ENCODE results near the gene HADHA.
"Not testable (repeated sequence)": the region's sequence is repeated elsewhere in the genome, so short reads cannot be mapped to it uniquely, and the experiment has no call there.

HADHA gene

DNA sequence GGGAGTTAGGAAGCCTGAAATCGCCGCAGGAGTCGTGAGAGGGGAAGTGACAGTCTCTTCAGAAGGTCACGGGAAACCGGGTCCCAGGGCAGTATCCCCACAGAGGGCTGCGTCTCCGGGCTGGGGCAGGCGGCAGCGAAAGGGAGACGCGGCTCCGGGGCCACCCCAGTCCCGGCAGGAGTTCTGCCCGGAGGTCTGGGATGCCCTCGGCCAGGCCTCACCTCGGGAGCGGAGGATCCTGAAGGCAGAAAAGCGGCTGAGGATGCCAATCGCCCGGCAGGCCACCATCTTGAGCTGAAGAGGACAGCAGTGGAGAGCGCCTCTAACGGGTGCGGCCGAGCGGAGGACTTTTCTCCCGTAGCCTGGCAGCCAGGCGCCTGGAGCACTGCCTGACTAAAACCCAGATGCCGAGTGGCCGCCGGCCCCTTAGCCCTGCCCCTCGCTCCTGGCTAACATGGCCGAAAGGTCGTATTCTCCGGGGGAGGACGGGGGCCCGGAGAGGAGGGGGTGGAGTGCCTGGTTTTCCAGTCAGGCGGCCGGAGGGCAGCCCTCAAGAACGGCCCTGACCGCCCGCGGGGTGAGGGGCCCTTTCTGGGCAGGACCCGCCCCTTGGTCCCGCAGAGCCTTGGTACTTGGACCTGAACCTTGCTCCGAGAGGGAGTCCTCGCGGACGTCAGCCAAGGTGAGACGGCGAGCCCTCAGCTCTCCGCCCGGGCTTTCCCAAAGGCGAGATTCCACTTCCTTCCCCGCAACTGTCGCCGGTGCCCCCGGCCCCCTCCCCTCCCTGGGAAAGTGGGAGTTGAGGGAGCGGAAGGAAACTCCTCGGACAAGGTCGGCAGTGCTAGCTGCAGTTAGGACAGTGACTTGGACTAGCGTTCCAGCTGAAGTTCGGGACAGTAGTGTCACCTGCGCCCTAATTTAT is at the start of gene HADHA, which contains the start of gene HADHB:
Gene HADHA, minus strand, starts transcription at position 324 of the 922 bp plus-strand sequence. Its CDS starts 36 bp downstream, at position 288.
Gene HADHB, plus strand, starts transcription at position 631 of the 922 bp plus-strand sequence. CDS start 9,316 bp downstream, outside the sequence.
- peak; percentile 90 for DNase-seq (ENCODE audit: low spot score)

DNA sequence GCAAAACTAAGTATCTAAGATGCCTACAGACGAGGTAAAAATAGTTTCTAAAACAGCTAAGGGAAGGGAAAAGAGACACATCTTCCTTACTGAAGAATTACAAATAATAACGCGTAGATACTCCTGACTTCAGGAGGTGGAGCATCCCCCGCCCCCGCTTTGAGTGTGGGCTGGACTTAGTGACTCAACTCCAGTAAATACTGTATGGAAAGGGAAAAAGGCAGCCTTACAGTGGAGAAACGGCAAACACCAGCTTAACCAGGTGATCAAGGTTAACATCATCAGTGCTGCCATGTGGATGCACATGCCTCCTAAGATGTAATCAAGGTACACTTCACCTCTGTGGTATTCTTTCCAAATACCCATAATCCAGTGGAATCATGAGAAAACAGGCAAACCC is 48.2 kb upstream of the HADHA start:
- no peak for DNase-seq (ENCODE audit: low spot score)

DNA sequence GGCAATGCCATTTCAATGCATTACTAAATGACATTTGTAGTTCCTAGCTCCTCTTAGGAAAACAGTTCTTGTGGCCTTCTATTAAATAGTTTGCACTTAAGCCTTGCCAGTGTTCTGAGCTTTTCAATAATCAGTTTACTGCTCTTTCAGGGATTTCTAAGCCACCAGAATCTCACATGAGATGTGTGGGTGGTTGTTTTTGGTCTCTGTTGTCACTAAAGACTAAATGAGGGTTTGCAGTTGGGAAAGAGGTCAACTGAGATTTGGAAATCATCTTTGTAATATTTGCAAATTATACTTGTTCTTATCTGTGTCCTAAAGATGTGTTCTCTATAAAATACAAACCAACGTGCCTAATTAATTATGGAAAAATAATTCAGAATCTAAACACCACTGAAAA is 45.6 kb upstream of the HADHA start:
- no peak for DNase-seq (ENCODE audit: low spot score)

DNA sequence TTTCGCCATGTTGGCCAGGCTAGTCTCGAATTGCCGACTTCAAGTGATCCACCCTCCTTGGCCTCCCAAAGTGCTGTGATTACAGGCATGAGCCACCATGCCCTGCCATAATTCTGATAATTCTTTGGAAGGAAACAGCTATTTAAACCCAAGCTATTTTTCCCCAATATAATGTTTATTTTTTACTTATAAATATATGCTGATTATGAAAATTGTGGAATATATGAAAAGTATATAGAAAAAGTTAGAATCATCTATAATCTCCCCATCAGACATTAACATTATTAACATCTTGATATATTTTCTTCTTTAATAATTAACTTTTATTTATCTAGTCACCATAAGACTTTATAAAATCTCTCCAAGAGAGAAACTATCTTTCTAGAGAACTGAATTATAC is 41.5 kb upstream of the HADHA start:
- DNase-seq (ENCODE audit: low spot score) = no peak

DNA sequence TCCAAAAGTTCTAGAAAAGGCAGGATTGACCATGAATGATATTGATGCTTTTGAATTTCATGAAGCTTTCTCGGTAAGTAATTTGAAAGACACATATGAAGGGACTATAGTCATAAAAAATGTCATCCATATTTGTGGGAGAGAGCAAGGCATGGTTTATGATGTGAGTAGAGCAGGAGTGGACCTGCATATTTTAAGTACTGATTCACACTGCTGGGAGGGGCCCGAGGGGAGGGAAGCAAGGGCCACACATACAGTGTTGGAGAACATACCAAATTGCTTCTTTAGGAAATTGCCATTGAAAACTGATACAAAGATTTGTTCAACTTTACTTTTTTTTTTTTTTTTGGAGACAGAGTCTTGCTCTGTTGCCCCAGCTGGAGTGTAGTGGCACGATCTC is 39.7 kb upstream of the HADHA start:
- no peak for DNase-seq (ENCODE audit: low spot score)

DNA sequence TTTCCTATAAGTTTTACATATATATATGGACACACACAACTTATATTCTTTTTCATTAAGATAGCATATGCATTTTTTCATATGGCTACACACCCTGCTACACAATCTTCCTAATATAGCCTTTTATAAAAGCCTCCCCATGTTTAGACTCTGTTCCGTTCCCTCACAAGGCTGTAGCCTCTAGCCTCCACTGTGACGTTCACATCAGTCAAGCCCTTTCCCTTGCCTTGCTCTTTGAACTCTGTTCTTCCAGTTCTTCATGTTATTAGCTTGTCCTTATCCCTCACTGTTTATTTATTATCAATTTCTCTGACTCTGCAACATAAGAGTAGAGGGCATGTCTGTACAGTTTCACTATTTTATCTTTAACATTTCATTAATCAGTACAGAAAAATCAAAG is 39.2 kb upstream of the HADHA start:
- no peak for DNase-seq (ENCODE audit: low spot score)

DNA sequence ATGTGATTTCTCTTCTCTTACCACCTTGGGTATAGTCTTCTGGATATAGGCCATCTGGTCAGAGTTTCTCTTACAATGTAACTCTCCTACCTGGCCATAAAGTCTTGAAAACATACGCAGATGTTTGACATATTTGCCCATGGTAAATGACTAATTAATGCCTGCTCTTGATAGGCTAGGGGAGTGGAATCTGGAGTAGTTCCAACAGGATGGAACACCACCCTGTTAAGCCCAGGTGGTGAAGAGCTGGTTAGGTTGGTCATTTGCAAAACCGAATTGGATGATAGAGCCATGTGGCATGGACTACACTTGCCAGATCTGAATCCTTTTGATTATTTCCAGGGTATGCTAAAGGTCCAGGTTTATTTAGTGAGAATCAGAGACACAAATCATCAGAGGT is 36.8 kb upstream of the HADHA start:
- DNase-seq (ENCODE audit: low spot score) = no peak

DNA sequence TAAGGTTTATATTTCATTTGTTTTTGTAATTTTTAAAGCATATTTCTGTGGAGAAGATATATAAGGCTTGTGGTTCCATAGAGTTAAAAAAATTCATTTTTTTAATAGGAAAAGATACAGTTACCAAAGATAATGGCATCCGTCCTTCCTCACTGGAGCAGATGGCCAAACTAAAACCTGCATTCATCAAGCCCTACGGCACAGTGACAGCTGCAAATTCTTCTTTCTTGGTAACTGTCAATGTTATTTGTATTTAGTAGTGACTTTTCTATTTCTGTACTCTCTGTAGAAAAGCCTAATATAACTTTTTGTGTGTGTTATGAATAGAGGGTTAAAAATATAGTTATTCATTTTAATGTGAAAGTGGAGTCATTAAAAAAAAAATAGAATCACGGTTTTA is 35.5 kb upstream of the HADHA start:
- no peak for DNase-seq (ENCODE audit: low spot score)

DNA sequence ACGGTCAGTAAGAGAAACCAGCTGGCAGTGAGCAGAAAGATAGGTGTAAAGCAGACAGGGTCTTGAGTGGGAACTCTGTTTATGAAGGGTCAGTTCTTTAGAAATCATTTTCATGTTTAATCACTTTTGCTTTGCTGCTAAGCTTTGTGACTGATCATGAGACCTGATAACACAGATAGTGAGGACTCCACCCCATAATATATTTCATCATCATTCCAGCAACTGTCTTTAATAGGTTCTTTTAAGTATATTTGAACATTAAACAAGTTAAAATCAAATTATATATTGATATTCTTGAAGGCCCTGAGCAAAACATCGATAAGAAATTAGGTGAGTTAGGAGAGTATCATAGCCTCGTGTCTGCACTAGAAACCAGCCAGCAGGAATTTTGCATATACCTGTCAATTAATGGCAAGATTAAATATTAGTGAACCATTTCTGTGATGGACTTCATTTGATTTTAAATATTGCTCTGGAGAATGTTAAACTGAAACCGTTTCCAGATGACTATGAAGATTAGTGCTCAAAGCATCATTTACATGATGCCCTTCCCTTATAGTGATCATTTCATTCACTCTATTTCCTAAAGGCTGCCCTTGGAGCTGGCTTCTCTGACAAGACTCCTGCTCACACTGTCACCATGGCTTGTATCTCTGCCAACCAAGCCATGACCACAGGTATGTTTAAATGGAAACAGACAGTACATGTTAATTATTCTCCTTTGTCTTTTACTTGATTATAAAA is 32.2 kb upstream of the HADHA start:
- no peak for DNase-seq (ENCODE audit: low spot score)

DNA sequence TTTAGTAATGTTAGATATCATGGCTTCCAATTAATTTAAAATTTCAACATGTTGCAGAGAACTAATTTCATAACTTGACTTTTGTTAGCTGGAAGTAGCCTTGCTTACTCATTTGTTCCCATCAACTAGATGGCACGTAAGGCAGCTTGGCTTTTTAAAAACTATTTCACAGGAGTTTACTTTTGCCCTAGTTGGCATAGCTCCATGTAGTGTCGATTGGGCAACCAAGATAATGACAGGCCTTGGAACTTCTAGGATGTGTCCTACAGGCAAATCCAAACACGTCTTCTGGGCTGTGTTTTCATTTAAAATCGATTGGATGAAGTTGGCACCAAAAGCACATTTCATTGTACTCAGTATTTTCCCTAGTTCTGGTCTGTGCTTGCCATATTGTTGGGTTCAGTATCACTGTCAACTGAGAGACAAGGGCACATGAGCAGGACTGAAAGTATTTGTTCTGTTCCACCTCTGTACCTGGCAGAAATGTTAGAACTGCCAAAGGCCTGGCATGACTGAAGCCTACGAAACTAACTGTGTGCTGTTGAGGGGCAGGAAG is 29.7 kb upstream of the HADHA start:
- peak; percentile 86 for DNase-seq (ENCODE audit: low spot score)

DNA sequence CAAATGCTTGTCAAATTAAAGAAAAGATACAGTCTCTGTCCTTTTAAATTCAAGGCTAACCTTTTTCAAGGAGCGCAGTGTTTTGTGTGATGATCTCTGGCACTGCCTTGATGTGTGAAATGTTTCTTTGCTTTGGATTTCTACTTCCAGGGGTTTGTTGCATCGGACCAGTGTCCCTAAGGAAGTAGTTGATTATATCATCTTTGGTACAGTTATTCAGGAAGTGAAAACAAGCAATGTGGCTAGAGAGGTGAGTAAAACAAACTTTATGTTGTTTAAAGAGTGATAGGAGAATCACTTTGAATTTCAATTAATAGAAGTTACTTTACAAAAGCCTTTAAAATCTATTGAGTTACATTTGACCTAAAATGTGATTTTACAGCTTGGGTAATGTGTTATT is 29.1 kb upstream of the HADHA start:
- DNase-seq (ENCODE audit: low spot score) = no peak

DNA sequence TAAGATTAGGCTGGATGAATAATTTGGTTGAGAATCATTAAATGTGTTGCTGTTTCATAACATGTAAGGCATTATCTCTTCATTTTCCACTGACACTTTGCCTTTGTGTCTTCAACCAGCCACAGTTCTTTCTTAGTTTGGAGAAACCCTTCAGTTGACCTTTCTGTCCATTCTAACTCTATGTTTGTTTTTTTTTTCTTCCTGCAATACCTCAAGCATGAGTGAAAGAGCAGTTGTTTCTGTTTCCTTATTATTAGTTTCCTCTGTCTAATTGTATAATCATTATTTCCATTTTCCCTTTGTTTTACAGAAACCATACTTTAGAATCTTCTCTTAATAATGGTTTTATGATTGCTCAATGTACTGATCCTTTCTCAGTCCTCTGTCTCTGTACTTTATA is 25.9 kb upstream of the HADHA start:
- DNase-seq (ENCODE audit: low spot score) = no peak

DNA sequence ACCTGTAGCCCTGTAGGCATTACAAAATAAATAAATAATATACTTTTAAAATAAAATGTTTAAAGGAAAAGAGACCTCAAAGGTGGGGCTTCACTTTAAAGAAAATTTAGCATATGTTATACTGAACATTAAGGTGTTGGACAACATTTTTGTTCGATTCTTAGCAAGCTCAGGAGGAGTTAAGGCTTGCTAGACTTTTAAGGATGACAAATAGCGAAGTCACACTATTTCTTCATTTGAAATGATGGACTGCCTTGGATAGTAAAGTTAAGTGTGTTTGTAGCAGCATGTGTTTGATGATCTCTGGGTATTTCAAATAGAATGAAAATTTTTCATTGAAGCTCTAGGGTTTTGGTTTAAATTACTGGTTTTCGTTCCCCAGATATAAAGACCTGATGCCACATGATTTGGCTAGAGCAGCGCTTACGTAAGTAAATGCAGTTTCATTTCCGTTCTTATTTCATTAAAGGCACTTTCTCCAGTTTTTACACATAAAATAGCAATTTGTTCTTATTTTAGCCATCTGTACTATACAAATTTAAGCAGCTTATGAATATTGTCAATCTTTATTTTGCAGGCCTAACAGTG is 25.2 kb upstream of the HADHA start:
- no peak for DNase-seq (ENCODE audit: low spot score)

DNA sequence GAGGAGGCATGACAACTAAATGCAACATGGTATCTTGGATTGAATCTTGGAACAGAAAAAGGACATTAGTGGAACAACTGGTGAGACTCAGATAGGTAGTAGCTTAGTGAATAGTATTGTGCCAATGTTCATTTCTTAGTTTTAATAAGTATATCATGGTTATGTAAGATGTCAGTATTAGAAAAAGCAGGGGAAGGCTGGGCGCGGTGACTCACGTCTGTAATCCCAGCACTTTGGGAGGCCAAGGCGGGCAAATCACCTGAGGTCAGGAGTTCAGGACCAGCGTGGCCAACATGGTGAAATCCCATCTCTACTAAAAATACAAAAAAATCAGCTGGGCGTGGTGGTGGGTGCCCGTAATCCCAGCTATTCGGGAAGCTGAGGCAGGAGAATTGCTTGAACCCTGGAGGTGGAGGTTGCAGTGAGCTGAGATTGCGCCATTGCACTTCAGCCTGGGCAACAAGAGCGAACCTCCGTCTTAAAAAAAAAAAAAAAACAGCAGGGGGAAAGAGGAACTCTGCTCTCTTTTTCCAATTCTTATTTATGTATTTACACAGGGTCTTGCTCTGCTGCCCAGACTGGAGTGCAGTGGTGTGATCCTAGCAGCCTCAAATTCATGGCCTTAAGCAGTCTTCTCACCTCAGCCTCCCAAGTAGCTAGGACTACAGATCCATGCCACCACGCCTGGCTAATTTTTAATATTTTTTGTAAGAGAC is 24.4 kb upstream of the HADHA start:
- not testable (repeated sequence) for DNase-seq (ENCODE audit: low spot score)

DNA sequence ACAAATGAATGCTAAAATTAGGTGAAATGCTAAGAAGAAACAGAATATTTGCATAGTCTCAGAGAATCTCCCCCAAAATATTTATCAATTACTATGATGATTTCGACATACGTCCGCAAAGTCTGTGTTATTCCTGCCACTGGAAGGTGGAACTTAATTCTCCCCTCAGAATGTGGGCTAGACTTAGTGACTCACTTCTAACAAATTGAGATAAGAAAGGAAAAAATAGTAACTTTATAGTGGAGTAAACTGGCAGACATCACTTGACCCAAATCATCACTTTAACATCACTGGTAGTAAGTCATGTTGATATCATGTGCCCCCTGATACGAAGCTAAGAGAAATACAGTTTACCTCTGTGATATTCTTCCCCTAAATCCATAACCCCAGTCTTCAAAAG is 23.8 kb upstream of the HADHA start:
- no peak for DNase-seq (ENCODE audit: low spot score)

DNA sequence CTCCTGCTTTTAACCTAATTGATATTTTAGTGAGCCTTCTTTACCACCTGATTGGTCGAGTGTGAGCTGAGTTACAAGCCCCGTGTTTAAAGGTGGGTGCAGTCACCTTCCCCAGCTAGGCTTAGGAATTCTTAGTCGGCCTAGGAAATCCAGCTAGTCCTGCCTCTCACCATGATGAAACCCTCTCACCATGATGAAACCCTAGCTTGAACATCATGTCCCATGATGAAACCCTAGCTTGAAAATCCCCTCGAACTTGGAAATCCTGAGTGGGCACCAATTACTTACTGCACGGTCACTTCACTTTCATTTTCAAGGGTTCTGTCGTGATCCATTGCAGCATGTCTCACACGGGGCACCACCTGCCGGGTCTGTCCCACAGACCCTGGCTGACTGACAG is 14.4 kb upstream of the HADHA start:
- not testable (repeated sequence) for DNase-seq (ENCODE audit: low spot score)

DNA sequence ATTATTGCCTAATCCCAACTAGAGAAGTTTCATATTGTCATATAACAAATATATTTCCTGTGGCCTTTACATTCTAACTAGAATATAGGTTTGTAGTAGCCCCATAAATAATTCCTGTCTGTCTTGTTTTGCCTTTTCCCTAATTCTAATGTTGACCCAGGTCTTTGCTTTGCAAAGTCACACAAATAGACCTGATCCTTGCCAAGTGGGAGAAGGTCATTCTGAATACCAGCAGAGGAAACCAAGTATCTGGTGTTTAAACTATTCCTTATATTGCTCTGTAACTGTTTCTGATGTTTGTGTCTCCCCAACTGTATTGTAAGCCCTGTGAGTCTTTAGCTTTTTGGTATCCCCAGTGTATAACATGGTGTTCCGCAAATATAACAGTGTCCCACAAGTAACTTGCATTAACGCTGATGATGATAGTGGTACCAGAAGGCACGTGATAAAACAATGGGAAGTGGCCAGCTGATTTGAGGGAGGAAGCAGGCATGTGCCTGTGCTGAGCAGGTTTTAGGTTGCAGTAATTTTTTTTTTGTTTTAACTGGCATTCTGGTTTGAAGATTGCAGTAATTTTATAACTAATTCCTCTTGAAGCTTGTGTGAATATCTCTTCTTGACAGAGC is 11.4 kb upstream of the HADHA start:
- DNase-seq (ENCODE audit: low spot score) = no peak

DNA sequence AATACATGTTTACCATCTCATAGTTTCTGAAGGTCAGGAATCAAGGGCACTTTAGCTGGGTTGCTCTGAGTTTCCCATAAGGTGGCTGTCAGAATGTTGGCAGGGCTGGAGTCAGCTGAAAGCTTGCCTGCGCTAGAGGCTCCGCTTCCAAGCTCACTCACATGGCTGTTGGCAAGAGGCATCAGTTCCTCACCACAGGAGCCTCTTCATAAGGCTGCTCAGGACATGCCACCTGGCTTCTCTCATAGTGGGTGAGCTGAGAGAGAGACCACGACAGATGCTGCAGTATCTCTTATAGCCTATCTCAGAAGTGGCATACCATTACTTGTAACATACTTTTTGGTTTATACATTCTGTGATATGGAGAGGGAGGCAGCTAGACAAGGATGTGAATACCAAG is 7.5 kb upstream of the HADHA start:
- no peak for DNase-seq (ENCODE audit: low spot score)

DNA sequence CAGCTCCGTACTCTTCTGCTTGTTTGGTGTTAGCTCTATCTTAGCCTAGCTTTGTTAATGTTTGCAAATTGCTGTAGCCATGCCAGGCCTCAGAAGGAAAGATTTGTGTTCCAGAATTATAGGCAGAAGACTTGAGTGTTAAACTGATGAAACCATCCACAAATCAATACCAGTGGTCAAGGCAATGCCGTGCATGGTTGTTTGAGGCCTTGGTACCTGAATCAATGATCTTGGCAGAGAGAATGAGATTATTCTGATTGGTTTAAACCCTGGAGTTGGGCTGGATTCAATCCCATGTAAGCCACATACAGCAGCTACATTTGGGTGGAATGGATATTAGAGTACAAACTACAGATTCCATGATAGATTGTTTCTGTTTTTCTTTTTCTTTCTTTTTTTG is 5.2 kb upstream of the HADHA start:
- DNase-seq (ENCODE audit: low spot score) = no peak

DNA sequence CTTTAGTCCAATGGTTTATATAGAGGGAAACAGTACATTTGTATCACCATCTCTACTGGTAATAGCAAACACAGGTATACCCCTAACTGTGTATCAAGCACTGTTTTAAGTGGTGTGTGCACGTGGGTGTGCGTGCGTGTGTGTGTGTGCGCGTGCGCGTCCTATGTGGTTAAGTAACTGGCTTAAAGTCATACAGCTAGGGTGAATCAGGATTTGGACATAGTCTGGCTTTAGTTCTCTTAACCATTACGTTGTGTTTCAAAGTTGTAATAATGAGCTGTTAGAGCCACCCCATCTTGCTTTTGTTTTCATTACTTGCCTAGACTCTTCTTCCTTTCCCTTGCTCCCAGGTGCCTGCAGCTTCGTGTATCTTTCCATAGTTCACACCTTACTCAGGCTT is 2.4 kb upstream of the HADHA start:
- no peak for DNase-seq (ENCODE audit: low spot score)

DNA sequence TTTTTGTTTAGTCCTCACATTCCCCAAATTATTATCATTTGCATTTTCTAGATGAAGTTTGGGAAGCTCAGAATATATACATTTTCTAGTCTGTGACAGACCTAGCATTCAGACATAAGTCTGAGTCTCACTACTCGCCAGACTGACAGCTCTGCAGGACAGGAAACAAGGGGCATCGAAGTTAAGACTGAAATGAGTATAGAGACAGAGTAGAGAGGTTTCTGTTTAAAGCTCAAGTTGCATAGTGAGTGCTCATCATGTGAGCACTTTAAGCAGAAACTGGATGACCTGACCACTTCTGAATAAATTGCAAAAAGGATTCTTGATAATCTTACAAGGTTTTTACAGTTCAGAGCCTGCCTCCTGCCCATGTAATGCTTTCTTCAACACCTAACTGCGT is 1.4 kb upstream of the HADHA start:
- no peak for DNase-seq (ENCODE audit: low spot score)
